ENCODE results near the gene ORC5.
"Not testable (repeated sequence)": the region's sequence is repeated elsewhere in the genome, so short reads cannot be mapped to it uniquely, and the experiment has no call there.

Gene ORC5

GRCh38 chr7:104207731-104208420 lies at the start of gene ORC5:
ORC5 (minus strand) TSS chr7:104208013; CDS start chr7:104207904, 109 bp downstream.
- DNase-seq: peak; percentile 79

GRCh38 chr7:104255616-104256015 lies 47.8 kb upstream of the ORC5 start:
- no peak for DNase-seq

- no peak for DNase-seq
Observed at GRCh38 chr7:104255194-104255593, 47.4 kb upstream of the ORC5 start.

GRCh38 chr7:104254696-104255095 lies 46.9 kb upstream of the ORC5 start:
- no peak for DNase-seq

- no peak for DNase-seq
Observed at GRCh38 chr7:104252409-104253134, 44.8 kb upstream of the ORC5 start.

- no peak for DNase-seq
Observed at GRCh38 chr7:104242638-104243037, 34.8 kb upstream of the ORC5 start.

GRCh38 chr7:104241538-104242209 lies 33.9 kb upstream of the ORC5 start:
- DNase-seq: no peak

GRCh38 chr7:104241135-104241534 lies 33.3 kb upstream of the ORC5 start:
- DNase-seq: no peak

- DNase-seq: peak; percentile 89
Observed at GRCh38 chr7:104240401-104240800, 32.6 kb upstream of the ORC5 start.

GRCh38 chr7:104234990-104235389 lies 27.2 kb upstream of the ORC5 start:
- DNase-seq: not testable (repeated sequence)

- peak; percentile 80 for DNase-seq
Observed at GRCh38 chr7:104231054-104232046, 23.5 kb upstream of the ORC5 start.

- DNase-seq: peak; percentile 95
Observed at GRCh38 chr7:104230606-104231005, 22.8 kb upstream of the ORC5 start.

- no peak for DNase-seq
Observed at GRCh38 chr7:104228442-104228841, 20.6 kb upstream of the ORC5 start.

- DNase-seq: no peak
Observed at GRCh38 chr7:104225451-104225850, 17.6 kb upstream of the ORC5 start.

GRCh38 chr7:104217620-104218019 lies 9.8 kb upstream of the ORC5 start:
- DNase-seq: no peak

GRCh38 chr7:104209063-104209462 lies 1.2 kb upstream of the ORC5 start:
- no peak for DNase-seq

GRCh38 chr7:104208421-104208780 lies 588 bp upstream of the ORC5 start:
- DNase-seq: no peak

GRCh38 chr7:104207348-104207730 lies 474 bp downstream of the ORC5 start:
- no peak for DNase-seq

- DNase-seq: no peak
Observed at GRCh38 chr7:104206841-104207240, 972 bp downstream of the ORC5 start.

GRCh38 chr7:104198673-104199278 lies 9.0 kb downstream of the ORC5 start:
- DNase-seq: no peak

- no peak for DNase-seq
Observed at GRCh38 chr7:104196161-104196560, 11.7 kb downstream of the ORC5 start.

- no peak for DNase-seq
Observed at GRCh38 chr7:104192434-104192833, 15.4 kb downstream of the ORC5 start.
